Lung (tissue), 12 donors: ENCODE data around the gene PSORS1C2. TPM values are rescaled to one million over a fixed set of nuclear protein-coding genes. Genes with fewer than 3 reads are reported as not detected.

Source experiments
- ATAC-seq: fragments of 200-7000 bp; cut with Tn5 transposase; one replicate; pipeline ENCODE4 v1.9.1; 2020; ENCODE audit warnings: moderate number of reproducible peaks; ENCODE audit not compliant: insufficient read depth, low FRiP score
- DNase-seq, 3 donors: peaks; one replicate each; pipeline ENCODE4 v3.0.0-alpha.2; 2013 to 2017
- H3K27ac ChIP-seq, 2 donors: one replicate each; pipeline ENCODE4 v1.5.1; 2013; ENCODE audit warnings: mild to moderate bottlenecking in 2 of 2, moderate library complexity in 2 of 2, control low read depth in 1 of 2, inconsistent platforms in 1 of 2, low read depth in 1 of 2, low read length in 1 of 2
- H3K27me3 ChIP-seq, 3 donors: one replicate each; pipeline ENCODE4 v1.5.1; 2013; ENCODE audit warnings: low read length in 2 of 3; ENCODE audit not compliant: control insufficient read depth in 3 of 3, insufficient read depth in 3 of 3
- H3K36me3 ChIP-seq, 4 donors: one replicate each; pipeline ENCODE4 v1.5.1; 2013; ENCODE audit warnings: low read length in 4 of 4, mild to moderate bottlenecking in 1 of 4, moderate library complexity in 1 of 4; ENCODE audit not compliant: control insufficient read depth in 4 of 4, insufficient read depth in 4 of 4
- H3K4me1 ChIP-seq, 5 donors: one replicate each; pipeline ENCODE4 v1.5.1; 2013; ENCODE audit warnings: low read length in 5 of 5, mild to moderate bottlenecking in 2 of 5, moderate library complexity in 1 of 5; ENCODE audit not compliant: control insufficient read depth in 5 of 5, insufficient read depth in 5 of 5
- H3K4me3 ChIP-seq: one replicate; pipeline ENCODE4 v1.5.1; 2013; ENCODE audit warnings: mild to moderate bottlenecking, control low read depth, moderate library complexity
- H3K9ac ChIP-seq, 2 donors: one replicate each; pipeline ENCODE4 v1.5.1; 2013; ENCODE audit warnings: low read length in 2 of 2, control low read depth in 1 of 2; ENCODE audit not compliant: insufficient read depth in 1 of 2
- H3K9me3 ChIP-seq, 4 donors: one replicate each; pipeline ENCODE4 v1.5.1; 2013; ENCODE audit warnings: low read length in 3 of 4, mild to moderate bottlenecking in 1 of 4, moderate library complexity in 1 of 4; ENCODE audit not compliant: control insufficient read depth in 4 of 4, insufficient read depth in 3 of 4
- CTCF ChIP-seq: IDR thresholded peaks from 2 replicates; pipeline ENCODE4 v1.5.1; 2012; ENCODE audit warnings: mild to moderate bottlenecking; ENCODE audit errors: control extremely low read depth, extremely low read depth
- WGBS, 2 donors: extraction: QIAGEN DNeasy Blood & Tissue Kit; methylation state at CpG; one replicate each; pipeline ENCODE4 v1.1.7; 2013; 5-methylcytosine and 5-hydroxymethylcytosine counted together
- polyA plus RNA-seq, 2 donors: library from polyadenylated mRNA; stranded (reverse); fragments of 200-250 nt; gene quantifications; one replicate each; pipeline ENCODE4 v1.2.1, GENCODE V29; 2013
- total RNA-seq, 2 donors: library from RNA; depleted of rRNA in 1 of 2; stranded (reverse); fragments of >200 nt in 1 of 2; gene quantifications; one replicate each; pipeline ENCODE4 v1.2.1, GENCODE V29; 2014 to 2021
- donor health status: control.
- donor health status: control.
- donor health status: Bipolar disorder and iron deficiency.
- donor health status: healthy.
- donor health status: DM: yes; HTN: yes; CAD: no.

The PSORS1C2 gene
- total and polyA plus RNA-seq, 4 donors = not detected

GRCh38 chr6:31112478-31112877 lies 26.4 kb downstream of the PSORS1C2 start, which contains the start of gene C6orf15:
Gene C6orf15 (minus strand): TSS chr6:31112575. CDS start chr6:31112555, 20 bp downstream.
- no peak within 1 kb of the TSS for H3K4me3 ChIP-seq
- ATAC-seq (no peak), DNase-seq (no peak)
- TF ChIP-seq CTCF = no peak
- H3K4me1 ChIP-seq = peaks cover 0 to 18% (median 0%) of the 10 kb centered on the region in 5 donors
- WGBS, 2 donors = 91 to 92% methylated on average over 5 of the region's 5 CpGs
- H3K36me3 ChIP-seq = no peaks in the 10 kb centered on the region
- no peak within 1 kb of the TSS for H3K9ac ChIP-seq
- no peak within 1 kb of the TSS for H3K27ac ChIP-seq
- peaks cover 0 to 11% (median 10%) of the 10 kb centered on the region in 3 donors for H3K27me3 ChIP-seq
- H3K9me3 ChIP-seq = no peaks in the 10 kb centered on the region

GRCh38 chr6:31111712-31112111 lies 27.2 kb downstream of the PSORS1C2 start:
- H3K27ac ChIP-seq = no peak overlapping the region
- no peak for ATAC-seq

GRCh38 chr6:31110825-31111582 lies 27.9 kb downstream of the PSORS1C2 start:
- H3K27me3 ChIP-seq = peaks cover 0 to 11% (median 10%) of the 10 kb centered on the region in 3 donors
- WGBS, 2 donors = 79 to 83% methylated on average over 11 of the region's 11 CpGs
- no peaks in the 10 kb centered on the region for H3K9me3 ChIP-seq
- no peak for ATAC-seq
- H3K4me1 ChIP-seq = peaks cover 0 to 11% (median 0%) of the 10 kb centered on the region in 5 donors
- no peak overlapping the region for H3K4me3 ChIP-seq
- H3K9ac ChIP-seq = no peak overlapping the region
- no peak for TF ChIP-seq CTCF
- DNase-seq = no peak
- H3K27ac ChIP-seq = no peak overlapping the region
- H3K36me3 ChIP-seq = no peaks in the 10 kb centered on the region

More at GRCh38 chr6:31111712-31112111, 27.2 kb downstream of the PSORS1C2 start:
- 89 to 95% methylated on average over 13 of the region's 13 CpGs for WGBS, 2 donors
- Histone ChIP-seq H3K4me3 (no peak overlapping the region), H3K4me1 (peaks cover 0 to 15% (median 0%) of the 10 kb centered on the region in 5 donors), H3K36me3 (no peaks in the 10 kb centered on the region), H3K9ac (no peak overlapping the region), H3K9me3 (no peaks in the 10 kb centered on the region), H3K27me3 (peaks cover 0 to 11% (median 10%) of the 10 kb centered on the region in 3 donors)
- no peak for DNase-seq
- TF ChIP-seq CTCF = no peak
